HG02884 (cell line): ENCODE results near the gene KLHDC7B.
"Not testable (repeated sequence)": the region's sequence is repeated elsewhere in the genome, so short reads cannot be mapped to it uniquely, and the experiment has no call there.

Experiments used
- ATAC-seq: cut with Tn5 transposase; IDR thresholded peaks from one replicate; pipeline ENCODE4 v1.9.1; 2021; ENCODE audit warnings: mild to moderate bottlenecking, moderate library complexity; ENCODE audit not compliant: unreplicated experiment

Gene KLHDC7B

GRCh38 chr22:50517495-50518260, 28.0 kb upstream of the KLHDC7B start:
- ATAC-seq: no peak

DNA sequence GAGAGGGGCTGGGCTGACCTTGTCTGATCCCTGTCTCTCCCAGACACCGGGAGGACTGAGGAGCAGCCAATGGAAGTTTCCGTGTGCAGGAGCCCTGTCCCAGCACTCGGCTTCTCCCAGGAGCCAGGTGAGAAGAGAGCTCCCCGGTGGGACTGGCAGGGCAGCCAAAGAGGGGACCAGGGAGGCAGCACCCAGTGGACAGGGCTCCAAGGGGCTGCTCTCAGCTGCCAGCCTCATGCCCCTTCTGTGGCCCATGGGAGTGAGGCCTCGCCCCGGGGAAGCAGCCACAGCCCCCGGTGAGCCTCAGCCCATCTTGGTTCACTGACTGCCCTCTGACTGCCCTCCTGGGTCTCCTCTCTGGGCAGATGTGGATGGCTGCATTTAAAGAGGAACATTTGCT, 27.1 kb upstream of the KLHDC7B start:
- no peak for ATAC-seq

- ATAC-seq: no peak
These were observed 26.5 kb upstream of the KLHDC7B start for GRCh38 chr22:50519151-50519550.

GRCh38 chr22:50520184-50520583, 25.5 kb upstream of the KLHDC7B start:
- ATAC-seq: not testable (repeated sequence)

GRCh38 chr22:50520826-50521453, 24.8 kb upstream of the KLHDC7B start:
- no peak for ATAC-seq

DNA sequence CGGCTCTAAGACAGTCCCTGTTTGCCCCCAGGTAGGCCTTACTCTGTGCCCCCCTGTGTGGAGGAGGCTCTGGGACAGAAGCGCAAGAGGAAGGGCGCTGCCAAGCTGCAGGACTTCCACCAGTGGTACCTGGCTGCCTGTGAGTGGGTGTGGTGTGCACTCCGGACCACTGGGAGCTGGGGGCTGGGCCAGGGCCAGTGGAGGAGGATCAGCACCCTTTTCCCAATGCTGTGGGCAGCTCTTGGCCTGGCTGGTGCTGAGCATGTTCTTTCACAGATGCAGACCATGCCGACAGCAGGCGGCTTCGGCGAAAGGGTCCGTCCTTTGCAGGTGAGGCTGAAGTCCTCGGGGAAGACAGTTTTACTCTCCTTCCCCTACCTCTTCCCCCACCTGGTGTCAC, 24.0 kb upstream of the KLHDC7B start:
- ATAC-seq: no peak

GRCh38 chr22:50522208-50522805, 23.4 kb upstream of the KLHDC7B start:
- no peak for ATAC-seq

- no peak for ATAC-seq
These were observed 22.8 kb upstream of the KLHDC7B start for GRCh38 chr22:50522806-50523438.

- no peak for ATAC-seq
These were observed 22.3 kb upstream of the KLHDC7B start for GRCh38 chr22:50523458-50523805.

- no peak for ATAC-seq
These were observed 21.7 kb upstream of the KLHDC7B start for GRCh38 chr22:50523806-50524675.

DNA sequence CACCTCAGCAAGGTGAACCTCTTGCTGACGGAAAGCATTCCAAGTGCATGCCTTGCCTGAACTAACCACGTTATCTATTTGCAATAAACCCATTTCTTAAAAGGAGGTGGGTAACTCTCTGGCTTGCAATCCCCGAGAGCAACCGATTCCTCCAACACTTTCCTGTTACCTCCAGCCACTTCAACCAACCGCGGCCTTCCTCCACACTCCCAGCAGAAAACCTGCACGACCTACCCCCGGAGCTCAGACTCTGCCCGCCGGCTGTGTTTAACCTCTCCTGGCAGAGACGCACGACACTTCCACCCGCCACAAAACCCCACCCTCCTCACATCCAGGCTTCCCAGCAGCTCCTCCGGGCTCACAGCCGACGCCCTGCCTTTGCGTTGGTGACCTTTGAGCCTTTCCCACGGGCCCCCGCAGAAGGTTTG, 21.0 kb upstream of the KLHDC7B start:
- no peak for ATAC-seq

GRCh38 chr22:50525104-50525857, 20.4 kb upstream of the KLHDC7B start, which contains the start of gene SCO2:
Gene SCO2 (minus strand): TSS chr22:50525598. CDS start chr22:50524411, 1,187 bp downstream.
- peak; percentile 37 for ATAC-seq

- ATAC-seq: peak; percentile 21
These were observed 19.9 kb upstream of the KLHDC7B start for GRCh38 chr22:50525858-50526107.

- peak; percentile 27 for ATAC-seq
These were observed 19.4 kb upstream of the KLHDC7B start for GRCh38 chr22:50526108-50526833.

DNA sequence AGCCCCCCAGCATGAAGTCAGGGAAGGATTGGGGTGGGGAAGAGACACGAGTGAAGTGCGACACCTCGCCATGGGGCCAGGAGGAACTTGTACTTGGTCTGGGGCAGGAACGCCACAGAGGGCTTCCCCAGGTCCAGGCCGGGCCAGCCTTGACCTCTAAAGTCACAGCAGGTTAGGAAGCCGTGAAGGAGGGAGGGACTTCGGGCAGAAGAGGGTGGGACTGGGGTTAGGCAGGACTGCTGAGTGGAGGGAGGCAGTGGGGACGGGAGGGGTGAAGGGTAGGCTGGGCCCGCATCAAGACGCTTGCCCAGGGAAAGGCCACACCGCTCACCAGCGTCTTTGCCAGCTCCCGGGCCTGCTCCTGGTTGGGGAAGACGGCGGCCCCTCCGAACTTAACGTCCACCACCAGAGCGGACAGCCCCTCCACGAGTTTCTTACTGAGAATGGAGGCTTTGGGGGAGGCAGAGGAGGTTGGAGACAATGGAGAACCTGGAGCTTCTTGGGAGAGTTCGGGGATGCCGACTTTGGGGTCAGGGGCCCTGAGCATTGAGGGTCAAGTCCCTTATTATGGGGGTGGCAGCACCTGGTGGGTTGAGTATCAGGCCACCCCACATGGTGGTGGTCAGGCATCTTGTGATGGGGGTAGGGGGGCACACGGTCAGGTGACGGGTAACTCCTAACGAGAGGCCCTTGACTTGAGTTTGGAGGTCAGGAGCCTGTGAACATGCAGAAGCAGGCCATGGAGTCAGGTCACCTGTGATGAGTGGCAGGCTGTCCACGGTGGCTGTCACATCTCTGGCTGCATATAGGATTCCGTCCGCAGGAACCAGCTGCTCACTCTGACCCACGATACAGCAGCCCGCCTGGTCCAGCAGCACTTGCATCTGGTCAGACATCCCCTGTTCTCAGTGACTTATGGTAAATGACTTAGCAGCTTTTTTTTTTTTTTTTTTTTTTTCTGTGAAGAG, 18.6 kb upstream of the KLHDC7B start:
- no peak for ATAC-seq

DNA sequence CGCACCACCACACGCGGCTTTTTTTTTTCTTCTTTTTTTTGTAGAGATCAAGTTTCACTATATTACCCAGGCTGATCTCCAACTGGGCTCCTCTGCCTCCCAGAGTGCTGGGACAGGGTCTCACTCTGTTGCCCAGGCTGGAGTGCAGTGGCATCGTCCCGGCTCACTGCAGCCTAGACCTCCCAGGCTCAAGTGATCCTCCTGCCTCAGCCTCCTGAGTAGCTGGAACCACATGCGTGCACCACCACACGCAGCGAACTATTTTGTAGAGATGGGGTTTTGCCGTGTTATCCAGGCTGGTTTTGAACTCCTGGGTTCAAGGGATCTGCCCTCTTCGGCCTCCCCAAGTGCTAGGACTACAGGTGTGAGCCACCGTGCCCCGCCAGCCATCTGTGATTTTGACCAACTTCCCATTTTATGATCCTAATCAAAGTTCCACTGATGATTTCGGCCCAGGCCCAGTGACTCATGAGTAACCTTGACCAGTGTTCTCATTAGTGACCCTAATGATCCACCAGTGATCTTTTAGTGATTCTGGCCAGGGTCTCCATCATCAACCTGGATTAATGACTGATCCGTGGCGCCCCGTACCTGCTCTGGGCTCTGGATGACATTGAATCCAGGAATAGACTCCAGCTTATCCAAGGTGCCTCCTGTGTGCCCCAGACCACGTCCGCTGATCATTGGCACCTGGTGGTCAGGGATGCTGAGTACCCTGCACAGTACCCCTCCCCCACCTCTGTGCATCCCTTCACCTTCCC, 17.6 kb upstream of the KLHDC7B start:
- no peak for ATAC-seq

- no peak for ATAC-seq
These were observed 16.9 kb upstream of the KLHDC7B start for GRCh38 chr22:50528682-50529415.
